OCI-LY3 (cell line): ENCODE measurements around the gene RAP2A.

ENCODE experiments used
- H2AFZ ChIP-seq: fragments of 200-600, 300-600 bp; shearing (Covaris generic); 2 replicates; pipeline ENCODE4 v1.6.0; 2014; ENCODE audit warnings: antibody characterized with exemption, low read depth, low read length
- H3K27ac ChIP-seq: fragments of 200-600, 300-600 bp; sonication (generic); 2 replicates; pipeline ENCODE4 v1.5.1; 2014; ENCODE audit warnings: mild to moderate bottlenecking, low read length, moderate library complexity, mixed read lengths
- H3K27me3 ChIP-seq: fragments of 200-600, 300-600 bp; sonication (generic); 2 replicates; pipeline ENCODE4 v1.6.1; 2014; ENCODE audit warnings: low read depth, low read length, mixed read lengths
- H3K36me3 ChIP-seq: fragments of 200-600, 300-600 bp; sonication (generic); replicated peaks from 2 replicates; pipeline ENCODE3; 2014; ENCODE audit warnings: low read depth, low read length, mixed read lengths
- H3K4me1 ChIP-seq: fragments of 300-600, 200-600 bp; sonication (generic); 2 replicates; pipeline ENCODE4 v1.6.1; 2014; ENCODE audit warnings: low read length, mixed read lengths
- H3K4me2 ChIP-seq: fragments of 200-600, 300-600 bp; sonication (generic); 2 replicates; pipeline ENCODE4 v1.6.1; 2014; ENCODE audit warnings: low read length, mixed read lengths
- H3K4me3 ChIP-seq: fragments of 300-600, 200-600 bp; sonication (generic); 2 replicates; pipeline ENCODE4 v1.5.1; 2014; ENCODE audit warnings: antibody characterized with exemption, mild to moderate bottlenecking, low read length, moderate library complexity
- H3K79me2 ChIP-seq: fragments of 300-600, 200-600 bp; shearing (Covaris generic); 2 replicates; pipeline ENCODE4 v1.6.1; 2014; ENCODE audit warnings: mild to moderate bottlenecking, low read length, mixed read lengths
- H3K9ac ChIP-seq: fragments of 300-600, 200-600 bp; shearing (Covaris generic); 2 replicates; pipeline ENCODE4 v1.6.0; 2014; ENCODE audit warnings: mild to moderate bottlenecking, low read length, moderate library complexity
- H3K9me3 ChIP-seq: fragments of 200-600, 300-600 bp; shearing (Covaris generic); 2 replicates; pipeline ENCODE4 v1.6.1; 2014; ENCODE audit warnings: low read length, mixed read lengths; ENCODE audit not compliant: insufficient read depth
- H4K20me1 ChIP-seq: fragments of 200-600, 300-600 bp; sonication (generic); 2 replicates; pipeline ENCODE4 v1.6.1; 2016; ENCODE audit warnings: low read length, mixed read lengths; ENCODE audit not compliant: insufficient read depth
- EZH2phosphoT487 ChIP-seq: fragments of 200-600 bp; shearing (Covaris generic); IDR thresholded peaks from 2 replicates; pipeline ENCODE4 v1.6.1; 2018; ENCODE audit warnings: antibody characterized with exemption, mixed run types, low read depth
- TF ChIP-seq, protein P1 (sequence below): fragments of 200-600, 300-600 bp; sonication (generic); IDR thresholded peaks from 2 replicates; pipeline ENCODE4 v1.5.1; 2014; ENCODE audit warnings: antibody characterized with exemption, low read length, low read depth

The RAP2A gene

DNA sequence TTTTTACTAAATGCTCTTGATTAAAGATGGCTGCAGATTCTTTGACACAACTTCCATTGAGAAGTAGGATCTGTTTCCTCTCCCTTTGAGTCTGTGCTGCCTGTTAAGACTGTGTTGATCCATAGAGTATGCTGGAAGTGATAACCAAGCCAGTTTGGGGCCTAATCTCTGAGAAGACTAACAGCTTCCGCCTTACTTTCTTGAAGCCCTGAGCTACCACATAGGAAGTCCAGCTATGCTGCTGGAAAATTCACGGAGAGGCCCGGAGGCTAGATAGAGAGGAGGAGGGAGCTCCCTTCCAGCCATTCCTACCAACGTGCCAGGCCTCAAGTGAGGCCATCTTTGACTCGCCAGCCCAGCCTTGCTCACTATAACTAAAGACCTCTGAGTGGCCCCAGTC, 12.5 kb downstream of the RAP2A start:
- Histone ChIP-seq H3K79me2 (peaks cover 11% of the 10 kb centered on the region), H2AFZ (no peak overlapping the region)

DNA sequence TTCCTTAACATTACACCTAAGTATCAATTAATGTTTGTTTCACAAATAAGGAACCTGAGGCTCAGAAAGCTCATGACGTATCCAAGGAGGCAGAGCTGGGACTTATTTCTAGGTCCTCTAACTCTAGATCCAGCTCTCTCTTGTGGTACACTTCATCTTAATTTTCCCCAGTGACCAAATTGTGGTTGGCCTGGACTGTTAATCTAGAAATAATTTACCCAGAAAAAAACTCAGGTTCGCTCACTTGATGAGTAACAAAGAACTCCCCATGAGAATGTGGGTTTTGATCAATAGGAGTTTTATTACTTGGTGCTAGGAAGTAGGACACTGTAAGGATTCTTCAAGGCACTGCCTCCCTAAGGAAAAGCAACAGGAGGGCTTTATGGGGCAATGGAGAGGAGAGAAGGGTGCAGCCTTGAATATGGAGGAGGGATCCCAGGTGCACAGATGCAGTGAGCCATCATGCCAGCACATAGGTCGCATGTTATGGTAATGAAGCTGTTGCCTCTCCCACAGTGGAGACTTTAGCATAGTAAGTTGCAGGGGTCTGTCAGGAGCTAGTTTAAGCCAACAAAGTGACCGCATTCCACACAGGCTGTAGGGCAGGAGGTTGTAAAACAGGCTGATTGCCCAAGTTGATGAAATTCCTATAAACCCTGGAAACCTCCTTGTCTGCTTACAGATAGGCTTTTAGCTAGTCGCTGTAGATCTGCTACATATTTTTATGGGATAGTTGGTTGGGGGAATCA, 14.7 kb downstream of the RAP2A start:
- H3K27ac ChIP-seq: no peak overlapping the region
- H3K79me2 ChIP-seq: peaks cover 16% of the 10 kb centered on the region
- TF ChIP-seq, protein P1, sequence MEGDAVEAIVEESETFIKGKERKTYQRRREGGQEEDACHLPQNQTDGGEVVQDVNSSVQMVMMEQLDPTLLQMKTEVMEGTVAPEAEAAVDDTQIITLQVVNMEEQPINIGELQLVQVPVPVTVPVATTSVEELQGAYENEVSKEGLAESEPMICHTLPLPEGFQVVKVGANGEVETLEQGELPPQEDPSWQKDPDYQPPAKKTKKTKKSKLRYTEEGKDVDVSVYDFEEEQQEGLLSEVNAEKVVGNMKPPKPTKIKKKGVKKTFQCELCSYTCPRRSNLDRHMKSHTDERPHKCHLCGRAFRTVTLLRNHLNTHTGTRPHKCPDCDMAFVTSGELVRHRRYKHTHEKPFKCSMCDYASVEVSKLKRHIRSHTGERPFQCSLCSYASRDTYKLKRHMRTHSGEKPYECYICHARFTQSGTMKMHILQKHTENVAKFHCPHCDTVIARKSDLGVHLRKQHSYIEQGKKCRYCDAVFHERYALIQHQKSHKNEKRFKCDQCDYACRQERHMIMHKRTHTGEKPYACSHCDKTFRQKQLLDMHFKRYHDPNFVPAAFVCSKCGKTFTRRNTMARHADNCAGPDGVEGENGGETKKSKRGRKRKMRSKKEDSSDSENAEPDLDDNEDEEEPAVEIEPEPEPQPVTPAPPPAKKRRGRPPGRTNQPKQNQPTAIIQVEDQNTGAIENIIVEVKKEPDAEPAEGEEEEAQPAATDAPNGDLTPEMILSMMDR: no peak
- no peak for TF ChIP-seq EZH2phosphoT487

More for the DNA sequence above, 12.5 kb downstream of the RAP2A start:
- TF ChIP-seq EZH2phosphoT487: no peak
- TF ChIP-seq, protein P1: no peak
- no peak overlapping the region for H3K4me3 ChIP-seq
- peaks cover 12% of the 10 kb centered on the region for H3K36me3 ChIP-seq
- H3K27me3 ChIP-seq: no peaks in the 10 kb centered on the region
- H3K9ac ChIP-seq: no peak overlapping the region
- peaks cover 3% of the 10 kb centered on the region; the same call in 1 of the 2 replicates for H4K20me1 ChIP-seq
- no peak overlapping the region for H3K27ac ChIP-seq
- no peaks in the 10 kb centered on the region for H3K9me3 ChIP-seq
- peaks cover 21% of the 10 kb centered on the region for H3K4me1 ChIP-seq
- H3K4me2 ChIP-seq: no peak overlapping the region

DNA sequence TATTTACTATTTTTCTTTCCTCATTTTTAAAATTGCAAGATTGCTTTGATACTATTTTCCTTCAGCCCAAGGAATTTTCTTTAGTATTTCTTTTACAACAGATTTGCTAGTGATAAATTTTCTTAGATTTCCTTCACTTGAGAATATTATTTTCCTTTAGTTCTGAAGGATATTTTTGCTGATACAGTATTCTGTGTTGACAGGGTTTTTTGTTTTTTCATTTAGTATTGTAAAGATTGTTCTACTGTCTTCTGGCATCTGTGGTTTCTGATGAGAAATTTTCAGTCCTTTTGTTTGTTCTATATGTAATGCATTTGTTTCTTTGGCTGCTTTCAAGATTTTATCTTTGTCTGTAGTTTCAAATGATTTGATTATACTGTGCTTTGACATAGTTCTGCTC, 20.7 kb downstream of the RAP2A start:
- no peak overlapping the region for H3K9ac ChIP-seq
- no peak overlapping the region for H2AFZ ChIP-seq
- H3K27ac ChIP-seq: no peak overlapping the region
- H3K9me3 ChIP-seq: 0 out of 2 replicates have a peak, but pooled peaks cover 4% of the 10 kb centered on the region
- H3K4me3 ChIP-seq: no peak overlapping the region
- no peaks in the 10 kb centered on the region; the same call in 1 of the 2 replicates for H4K20me1 ChIP-seq
- H3K4me2 ChIP-seq: no peak overlapping the region
- TF ChIP-seq EZH2phosphoT487: no peak
- H3K36me3 ChIP-seq: peaks cover 21% of the 10 kb centered on the region
- no peaks in the 10 kb centered on the region for H3K27me3 ChIP-seq
- H3K4me1 ChIP-seq: peaks cover 26% of the 10 kb centered on the region
- H3K79me2 ChIP-seq: peaks cover 22% of the 10 kb centered on the region

More for the DNA sequence above, 14.7 kb downstream of the RAP2A start:
- Histone ChIP-seq H3K9me3 (no peaks in the 10 kb centered on the region), H3K9ac (no peak overlapping the region), H3K4me2 (no peak overlapping the region), H3K4me3 (no peak overlapping the region), H3K27me3 (no peaks in the 10 kb centered on the region), H4K20me1 (peaks cover 3% of the 10 kb centered on the region; the same call in 1 of the 2 replicates), H3K36me3 (peaks cover 19% of the 10 kb centered on the region), H2AFZ (no peak overlapping the region), H3K4me1 (peaks cover 16% of the 10 kb centered on the region)

DNA sequence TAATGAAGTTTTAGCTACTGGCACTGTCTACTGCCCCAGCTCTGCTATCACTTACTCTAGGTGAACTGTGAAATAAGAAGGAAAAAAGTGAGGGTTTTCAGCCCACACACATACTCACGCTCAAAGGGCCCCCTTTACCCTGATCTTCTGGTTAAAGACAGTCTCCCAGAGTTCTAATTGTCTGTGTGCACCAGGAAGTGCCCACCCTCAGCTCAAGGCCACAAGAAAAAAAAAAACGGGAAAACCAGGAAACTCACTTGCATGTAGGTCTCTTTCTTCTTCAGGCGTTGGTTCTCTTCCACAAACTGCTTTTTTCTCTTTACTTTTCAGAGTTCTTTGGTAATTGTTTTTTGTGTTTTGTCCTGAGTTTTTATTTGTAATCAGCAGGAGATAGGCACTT, 22.1 kb downstream of the RAP2A start:
- 0 out of 2 replicates have a peak, but pooled peaks cover 4% of the 10 kb centered on the region for H3K9me3 ChIP-seq
- peaks cover 26% of the 10 kb centered on the region for H3K4me1 ChIP-seq
- peaks cover 31% of the 10 kb centered on the region for H3K79me2 ChIP-seq
- no peak overlapping the region for H3K4me3 ChIP-seq
- H3K27ac ChIP-seq: no peak overlapping the region
- H4K20me1 ChIP-seq: no peaks in the 10 kb centered on the region
- H3K4me2 ChIP-seq: no peak overlapping the region
- no peak overlapping the region for H2AFZ ChIP-seq
- no peaks in the 10 kb centered on the region for H3K27me3 ChIP-seq
- H3K9ac ChIP-seq: no peak overlapping the region
- TF ChIP-seq, protein P1: no peak
- no peak for TF ChIP-seq EZH2phosphoT487
- H3K36me3 ChIP-seq: peaks cover 21% of the 10 kb centered on the region
